NT2/D1 (cell line): ENCODE results near the gene ST6GALNAC3.

Experiments
- DNase-seq: peaks from one replicate; pipeline ENCODE4 v3.0.0-alpha.2; 2011; ENCODE audit warnings: low read depth, low spot score
- H3K27me3 ChIP-seq: 2 replicates; pipeline ENCODE4 v1.6.0; 2011; ENCODE audit warnings: mild to moderate bottlenecking; ENCODE audit not compliant: insufficient read length, insufficient read depth
- H3K36me3 ChIP-seq: 2 replicates; pipeline ENCODE4 v1.6.1; 2011; ENCODE audit warnings: mild to moderate bottlenecking, low read length, mixed read lengths; ENCODE audit not compliant: insufficient read depth, insufficient read length
- H3K4me1 ChIP-seq: 2 replicates; pipeline ENCODE4 v1.5.1; 2011; ENCODE audit not compliant: insufficient read depth, insufficient read length
- H3K4me3 ChIP-seq: 2 replicates; pipeline ENCODE4 v1.5.1; 2011; ENCODE audit warnings: low read depth; ENCODE audit not compliant: insufficient read length
- H3K9ac ChIP-seq: 2 replicates; pipeline ENCODE4 v1.6.0; 2011; ENCODE audit warnings: low read depth; ENCODE audit not compliant: insufficient read length
- H3K9me3 ChIP-seq: 2 replicates; pipeline ENCODE4 v1.5.1; 2011; ENCODE audit warnings: mild to moderate bottlenecking, low read length; ENCODE audit not compliant: insufficient read depth
- SUZ12 ChIP-seq: IDR thresholded peaks from 2 replicates; pipeline ENCODE4 v1.6.1; 2011; ENCODE audit not compliant: insufficient read length, insufficient read depth; ENCODE audit errors: extremely low read depth
- YY1 ChIP-seq: IDR thresholded peaks from 2 replicates; pipeline ENCODE4 v1.6.1; 2011; ENCODE audit not compliant: insufficient read length, insufficient read depth
- ZNF274 ChIP-seq: IDR thresholded peaks from 2 replicates; pipeline ENCODE4 v1.6.1; 2011; ENCODE audit warnings: mild to moderate bottlenecking, low read depth, low read length

ST6GALNAC3 gene

DNA sequence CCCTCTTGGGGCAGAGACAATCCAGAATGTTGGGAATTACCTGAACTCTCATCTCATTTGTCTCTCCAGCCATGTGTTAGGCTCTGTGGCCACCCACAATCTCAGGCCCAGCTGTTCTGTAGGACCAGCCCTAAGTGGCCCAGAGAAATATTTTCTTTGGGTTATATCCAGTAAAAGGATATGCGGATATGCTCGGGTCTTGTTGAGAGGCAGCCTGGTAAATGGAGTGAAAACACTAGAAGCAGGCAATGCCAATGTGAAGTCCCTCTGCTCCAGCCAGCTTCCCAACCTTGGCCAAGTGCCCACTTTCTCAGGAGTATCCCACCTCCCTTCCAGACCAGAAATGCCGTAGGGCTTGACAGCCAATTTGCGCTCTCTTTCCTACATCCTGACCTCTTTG is 192.2 kb downstream of the ST6GALNAC3 start:
- no peaks in the 10 kb centered on the region for H3K27me3 ChIP-seq
- TF ChIP-seq ZNF274 (no peak), YY1 (no peak), SUZ12 (no peak)
- H3K9ac ChIP-seq = no peak overlapping the region
- no peaks in the 10 kb centered on the region for H3K9me3 ChIP-seq
- H3K36me3 ChIP-seq = no peaks in the 10 kb centered on the region
- H3K4me1 ChIP-seq = no peaks in the 10 kb centered on the region
- DNase-seq = no peak
- H3K4me3 ChIP-seq = no peak overlapping the region

DNA sequence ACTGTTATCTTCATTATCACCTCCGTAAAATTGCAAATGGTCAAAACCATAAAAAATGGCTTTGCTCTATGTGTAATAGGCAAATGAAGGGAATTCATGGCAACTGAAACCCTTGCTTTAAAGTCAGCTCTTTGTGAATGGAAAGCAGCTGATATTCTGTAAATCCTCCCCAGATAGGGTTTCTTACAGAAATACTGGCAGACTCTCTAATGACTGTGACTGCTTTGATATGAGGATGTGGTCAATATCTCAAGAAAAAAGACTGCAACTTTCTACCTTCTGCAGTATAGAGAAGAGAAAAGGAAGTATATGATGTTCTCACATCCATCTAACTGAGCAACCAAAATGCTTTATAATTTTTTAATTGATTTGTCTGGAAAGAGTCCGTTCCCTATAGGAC is 193.1 kb downstream of the ST6GALNAC3 start:
- no peak for DNase-seq
- no peak overlapping the region for H3K4me3 ChIP-seq
- H3K27me3 ChIP-seq = no peaks in the 10 kb centered on the region
- no peaks in the 10 kb centered on the region for H3K9me3 ChIP-seq
- no peak for TF ChIP-seq SUZ12
- TF ChIP-seq ZNF274 = no peak
- TF ChIP-seq YY1 = no peak
- no peaks in the 10 kb centered on the region for H3K36me3 ChIP-seq
- H3K4me1 ChIP-seq = no peaks in the 10 kb centered on the region
- no peak overlapping the region for H3K9ac ChIP-seq

DNA sequence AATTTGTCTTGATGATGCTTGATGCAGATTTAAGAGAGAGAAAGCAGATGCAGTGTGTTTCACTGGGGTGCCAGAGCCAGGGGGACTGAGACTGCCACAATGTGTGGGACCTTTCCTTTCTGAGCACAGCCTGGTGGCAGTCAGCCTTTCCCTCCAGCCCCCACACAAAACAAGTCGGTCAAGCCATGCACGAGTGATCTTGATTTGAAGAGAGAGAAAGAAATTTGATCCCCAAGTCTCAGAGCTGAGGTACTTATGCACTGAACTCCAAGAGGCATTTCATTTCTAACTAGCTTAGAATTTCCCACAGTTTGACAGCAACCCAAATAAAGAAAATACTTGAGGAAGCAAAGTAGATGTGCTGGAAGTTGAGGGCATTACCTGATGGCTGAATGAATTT is 193.8 kb downstream of the ST6GALNAC3 start:
- no peaks in the 10 kb centered on the region for H3K9me3 ChIP-seq
- H3K4me3 ChIP-seq = no peak overlapping the region
- H3K9ac ChIP-seq = no peak overlapping the region
- H3K36me3 ChIP-seq = no peaks in the 10 kb centered on the region
- no peak for TF ChIP-seq YY1
- TF ChIP-seq SUZ12 = no peak
- no peak for TF ChIP-seq ZNF274
- DNase-seq = no peak
- H3K4me1 ChIP-seq = no peaks in the 10 kb centered on the region
- H3K27me3 ChIP-seq = no peaks in the 10 kb centered on the region

DNA sequence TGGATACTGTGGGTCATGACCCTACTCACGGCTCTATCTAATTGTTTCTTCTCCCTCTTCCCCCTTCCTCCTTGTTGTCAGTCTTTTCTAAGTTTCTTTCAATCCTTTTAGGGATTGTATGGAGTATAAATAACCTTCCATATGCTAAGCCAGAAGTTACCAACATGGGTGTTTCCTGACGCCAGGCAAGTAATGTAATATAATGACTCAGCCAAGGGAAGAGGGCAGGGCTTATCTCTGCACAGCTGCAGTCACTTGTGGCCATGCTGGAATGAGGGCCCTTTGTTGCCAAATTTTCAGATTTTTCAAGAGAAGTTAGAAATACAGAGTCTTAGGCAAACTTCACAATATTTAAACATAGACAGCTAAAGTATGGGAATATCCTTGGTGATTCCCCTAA is 194.6 kb downstream of the ST6GALNAC3 start:
- no peak for TF ChIP-seq ZNF274
- no peak for TF ChIP-seq SUZ12
- TF ChIP-seq YY1 = no peak
- Histone ChIP-seq H3K4me1 (no peaks in the 10 kb centered on the region), H3K9me3 (no peaks in the 10 kb centered on the region), H3K36me3 (no peaks in the 10 kb centered on the region), H3K27me3 (no peaks in the 10 kb centered on the region), H3K9ac (no peak overlapping the region), H3K4me3 (no peak overlapping the region)
- DNase-seq = no peak

DNA sequence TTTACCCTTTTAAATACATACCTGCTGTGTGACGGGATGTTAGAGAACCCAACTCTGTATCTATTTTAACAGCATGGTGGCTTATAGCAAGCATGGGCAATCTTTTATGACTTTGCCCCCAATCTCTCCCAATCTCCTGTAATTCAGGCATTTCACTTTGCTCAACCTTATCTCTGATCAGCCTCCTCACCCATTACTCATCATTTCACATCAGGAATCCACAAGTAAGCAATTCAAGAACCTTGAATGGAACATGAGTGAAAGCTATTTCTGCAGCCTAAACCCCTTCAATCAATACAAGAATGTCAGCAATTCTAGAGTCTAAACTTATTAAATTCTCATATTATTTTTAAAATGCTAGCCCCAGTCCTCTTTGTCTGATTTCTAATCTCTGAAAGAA is 199.8 kb downstream of the ST6GALNAC3 start:
- Histone ChIP-seq H3K9ac (no peak overlapping the region), H3K36me3 (no peaks in the 10 kb centered on the region), H3K4me1 (no peaks in the 10 kb centered on the region), H3K4me3 (no peak overlapping the region), H3K9me3 (no peaks in the 10 kb centered on the region), H3K27me3 (no peaks in the 10 kb centered on the region)
- no peak for DNase-seq
- TF ChIP-seq YY1 (no peak), SUZ12 (no peak), ZNF274 (no peak)

DNA sequence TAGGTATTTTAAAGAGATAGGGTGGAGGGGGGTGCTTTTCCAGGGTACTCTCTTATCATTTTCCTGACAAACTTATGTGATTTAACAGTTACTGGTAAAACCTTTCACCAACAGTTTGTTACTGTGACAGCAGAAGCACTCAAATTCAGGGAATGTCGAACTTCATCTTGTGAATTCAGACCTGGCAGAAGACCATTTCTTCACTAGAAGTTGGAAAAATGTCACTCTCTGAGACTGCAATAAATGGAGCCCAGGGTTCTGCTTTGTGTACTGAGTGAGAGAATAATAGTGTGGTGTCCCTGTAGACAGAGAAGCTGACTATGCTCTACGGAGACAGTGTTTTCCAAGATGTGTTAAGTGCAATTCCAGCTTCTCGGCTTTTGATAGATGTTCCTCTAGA is 200.2 kb downstream of the ST6GALNAC3 start:
- DNase-seq = no peak
- no peaks in the 10 kb centered on the region for H3K36me3 ChIP-seq
- no peaks in the 10 kb centered on the region for H3K27me3 ChIP-seq
- H3K4me1 ChIP-seq = no peaks in the 10 kb centered on the region
- no peak overlapping the region for H3K4me3 ChIP-seq
- H3K9ac ChIP-seq = no peak overlapping the region
- H3K9me3 ChIP-seq = no peaks in the 10 kb centered on the region
- TF ChIP-seq ZNF274 = no peak
- TF ChIP-seq YY1 = no peak
- no peak for TF ChIP-seq SUZ12

DNA sequence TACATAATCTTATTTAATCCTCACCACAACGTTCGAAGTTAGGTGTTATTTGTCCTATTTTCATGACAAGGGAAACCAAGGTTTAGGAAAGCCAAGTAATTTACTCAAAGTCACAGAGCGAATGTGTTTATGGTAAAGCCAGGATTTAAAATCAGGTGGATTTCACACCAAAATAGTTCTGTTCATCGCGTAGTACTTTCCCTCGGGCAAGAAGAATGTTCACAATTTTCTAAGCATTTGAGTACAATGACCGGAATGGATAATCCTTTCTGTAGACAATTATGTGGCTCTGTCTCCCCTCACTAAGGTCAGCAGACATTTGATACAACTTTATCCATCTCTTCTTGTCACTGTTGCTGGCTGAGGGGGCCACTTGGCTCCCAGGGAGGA is 204.2 kb downstream of the ST6GALNAC3 start:
- no peak overlapping the region for H3K4me3 ChIP-seq

More for the DNA sequence above, 204.2 kb downstream of the ST6GALNAC3 start:
- Histone ChIP-seq H3K9ac (no peak overlapping the region), H3K4me1 (no peaks in the 10 kb centered on the region), H3K36me3 (no peaks in the 10 kb centered on the region), H3K27me3 (no peaks in the 10 kb centered on the region), H3K9me3 (no peaks in the 10 kb centered on the region)
- TF ChIP-seq ZNF274 (no peak), YY1 (no peak), SUZ12 (no peak)
- DNase-seq = no peak
